Activated T-cell treated with anti-CD3 and anti-CD28 coated beads for 48 hours (primary cell): ENCODE measurements around the gene PPM1H.
A peak's percentile ranks its signal among the peaks of the same experiment; 100 is the strongest.
"Not testable (repeated sequence)": the region's sequence is repeated elsewhere in the genome, so short reads cannot be mapped to it uniquely, and the experiment has no call there.

Experiments used
- DNase-seq: peaks from one replicate; pipeline ENCODE4 v3.0.0-alpha.2; 2020; ENCODE audit warnings: low read depth

The PPM1H gene

DNA sequence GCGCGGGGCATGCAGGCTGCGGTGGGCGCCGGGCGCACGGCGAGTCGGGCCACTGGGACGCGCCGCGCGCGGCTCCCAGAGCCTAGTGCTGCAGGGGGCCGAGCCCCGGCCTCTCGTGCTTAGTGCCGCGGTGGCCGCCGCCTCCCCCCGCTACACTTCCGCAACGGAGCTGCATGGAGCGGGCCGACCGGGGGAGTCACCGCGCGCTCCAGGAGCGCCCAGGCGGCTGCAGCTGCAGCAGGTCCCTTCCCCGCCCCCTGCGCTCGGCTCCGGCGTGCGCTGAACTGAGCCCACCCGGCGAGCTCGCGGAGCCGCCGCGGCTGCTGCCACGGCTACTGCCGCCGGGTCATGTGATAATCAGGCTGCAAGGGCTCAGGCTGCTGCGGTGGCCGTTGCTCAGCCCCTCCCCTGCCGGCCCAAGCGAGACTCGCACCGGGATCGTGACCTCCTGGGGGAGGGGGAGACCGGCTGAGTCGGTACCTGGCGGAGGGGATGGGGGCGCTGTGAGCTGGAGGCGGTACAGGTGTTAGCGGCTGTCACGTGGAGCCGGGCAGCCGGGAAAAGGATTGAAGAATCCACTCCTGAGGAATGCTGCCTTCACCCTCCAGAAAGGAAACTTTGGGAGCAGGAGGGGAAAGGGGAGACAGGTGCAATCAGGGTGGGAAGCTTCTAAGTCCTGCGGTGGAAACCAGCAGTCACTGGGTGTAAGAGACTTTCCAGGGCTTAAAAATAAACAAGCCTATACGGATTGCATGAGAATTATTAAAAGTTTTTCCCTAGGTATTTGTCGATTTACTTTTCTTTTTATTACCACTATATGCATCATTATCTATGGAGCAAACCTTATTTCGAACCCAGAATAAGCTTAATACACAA, at the start of gene PPM1H:
PPM1H (minus strand) TSS at position 352 of the 876 bp plus-strand sequence. CDS start 414 bp downstream, outside the sequence.
- peak; percentile 13 for DNase-seq

GRCh38 chr12:62983594-62983993, 48.6 kb upstream of the PPM1H start:
- DNase-seq: no peak

DNA sequence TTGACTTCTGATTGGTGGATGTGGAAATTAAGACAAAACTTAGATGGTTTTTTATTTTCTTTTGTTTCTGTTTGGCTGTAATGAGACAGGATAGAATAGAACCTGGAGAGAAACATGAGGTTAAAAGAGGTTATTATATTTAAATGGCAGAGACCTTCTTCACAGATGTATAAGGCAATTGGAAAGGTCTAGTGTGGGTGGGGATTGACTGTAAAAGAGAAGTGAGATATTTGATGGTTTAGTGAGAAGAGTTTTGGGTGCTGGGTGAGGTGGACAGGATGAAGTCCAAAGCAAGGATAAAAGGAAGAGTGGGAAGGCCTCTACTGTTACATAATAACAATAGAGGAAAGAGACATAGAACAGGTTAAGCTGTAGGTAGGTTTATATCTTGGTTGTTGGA, 43.8 kb upstream of the PPM1H start:
- no peak for DNase-seq

DNA sequence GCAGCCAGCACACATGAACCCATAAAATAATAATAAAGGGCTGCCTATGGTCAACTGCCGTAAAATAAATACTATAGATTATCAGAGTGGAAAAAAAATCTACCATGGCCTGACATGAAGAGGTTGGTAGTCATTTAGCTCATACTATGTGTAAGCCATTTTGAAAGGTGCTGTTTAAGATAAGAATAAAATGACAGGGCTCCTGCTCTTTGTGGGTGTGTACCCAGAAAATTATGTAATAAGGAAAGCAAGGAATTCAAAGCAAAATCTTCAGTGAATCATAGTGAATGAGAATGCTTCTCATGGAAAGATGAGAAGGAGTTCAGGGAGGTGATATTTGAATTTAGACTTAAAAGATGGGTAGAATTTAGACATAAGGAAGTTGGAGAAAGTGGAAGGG, 42.9 kb upstream of the PPM1H start:
- no peak for DNase-seq

- no peak for DNase-seq
Measured at GRCh38 chr12:62977418-62977817, 42.5 kb upstream of the PPM1H start.

GRCh38 chr12:62976110-62976662, 41.2 kb upstream of the PPM1H start:
- no peak for DNase-seq

GRCh38 chr12:62971769-62972525, 37.0 kb upstream of the PPM1H start:
- DNase-seq: no peak

DNA sequence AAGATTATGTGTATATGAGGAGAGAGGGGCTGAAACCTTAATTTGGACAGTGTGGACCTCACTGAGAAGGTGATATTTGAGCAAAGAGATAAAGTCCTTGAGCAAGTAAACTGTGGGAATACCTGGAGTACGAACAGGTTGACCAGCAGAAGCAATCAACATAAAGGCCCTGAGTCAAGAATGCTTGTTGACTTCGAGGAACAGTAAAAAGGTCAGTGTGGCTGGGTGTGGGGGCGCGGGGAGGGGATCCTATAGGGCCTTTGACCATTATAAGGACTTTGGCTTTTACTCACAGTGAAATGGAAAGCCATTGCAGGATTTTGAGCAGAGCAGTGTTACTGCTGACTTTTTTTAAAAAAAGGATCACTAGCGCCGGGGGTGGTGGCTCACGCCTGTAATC, 34.7 kb upstream of the PPM1H start:
- no peak for DNase-seq

- no peak for DNase-seq
Measured at GRCh38 chr12:62967701-62968100, 32.8 kb upstream of the PPM1H start.

GRCh38 chr12:62966990-62967506, 32.1 kb upstream of the PPM1H start:
- no peak for DNase-seq

- DNase-seq: not testable (repeated sequence)
Measured at GRCh38 chr12:62966446-62966989, 31.6 kb upstream of the PPM1H start.

GRCh38 chr12:62965700-62966099, 30.8 kb upstream of the PPM1H start:
- not testable (repeated sequence) for DNase-seq

DNA sequence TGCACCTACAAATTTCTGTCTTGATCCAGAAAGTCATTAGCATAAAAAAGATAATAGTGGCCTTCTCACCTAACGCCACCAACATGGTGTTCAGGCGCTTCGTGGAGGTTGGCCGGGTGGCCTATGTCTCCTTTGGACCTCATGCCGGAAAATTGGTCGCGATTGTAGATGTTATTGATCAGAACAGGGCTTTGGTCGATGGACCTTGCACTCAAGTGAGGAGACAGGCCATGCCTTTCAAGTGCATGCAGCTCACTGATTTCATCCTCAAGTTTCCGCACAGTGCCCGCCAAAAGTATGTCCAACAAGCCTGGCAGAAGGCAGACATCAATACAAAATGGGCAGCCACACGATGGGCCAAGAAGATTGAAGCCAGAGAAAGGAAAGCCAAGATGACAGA, 30.3 kb upstream of the PPM1H start:
- not testable (repeated sequence) for DNase-seq

DNA sequence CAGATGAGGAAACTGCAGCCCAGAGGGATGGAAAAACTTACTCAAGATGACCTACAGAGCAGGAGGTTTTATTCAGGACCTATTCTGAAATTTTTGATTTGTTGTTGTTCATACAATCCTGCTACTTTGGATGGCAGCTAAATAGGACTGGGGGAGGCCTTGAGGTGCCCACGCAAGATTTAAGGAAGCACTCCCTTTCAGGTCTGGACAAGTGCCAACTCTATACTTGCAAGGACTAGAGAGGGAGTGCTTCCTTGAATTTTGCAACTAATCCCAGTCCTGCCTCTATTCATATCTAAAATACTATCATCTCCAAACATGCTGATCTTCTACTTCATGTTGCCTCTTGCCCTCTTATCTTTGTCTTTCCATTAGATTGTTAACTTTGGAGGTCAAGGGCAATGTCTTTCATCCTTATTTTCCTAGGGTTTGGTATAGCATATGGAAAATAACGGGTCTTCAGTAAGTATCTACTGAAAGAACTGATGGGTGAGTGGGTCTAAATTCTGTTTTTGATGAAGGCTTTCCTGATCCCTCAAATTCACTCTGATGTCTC, 28.6 kb upstream of the PPM1H start:
- DNase-seq: no peak

GRCh38 chr12:62960324-62960723, 25.4 kb upstream of the PPM1H start:
- DNase-seq: no peak

DNA sequence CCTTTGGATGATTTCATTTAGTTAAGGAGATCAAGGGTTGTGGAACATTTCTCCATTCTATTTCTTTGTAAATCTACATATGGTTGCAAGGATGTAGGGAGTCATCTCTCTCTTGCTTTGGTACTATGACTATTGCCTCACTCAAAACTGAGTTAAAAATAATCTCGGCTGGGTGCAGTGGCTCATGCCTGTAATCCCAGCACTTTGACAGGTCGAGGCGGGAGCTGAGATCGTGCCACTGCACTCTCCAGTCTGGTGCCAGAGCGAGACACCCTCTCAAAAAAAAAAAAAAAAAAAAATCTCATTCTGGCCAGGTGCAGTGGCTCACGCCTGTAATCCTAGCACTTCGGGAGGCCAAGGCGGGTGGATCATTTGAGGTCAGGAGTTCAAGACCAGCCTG, 24.8 kb upstream of the PPM1H start:
- DNase-seq: no peak

- DNase-seq: no peak
Measured at GRCh38 chr12:62957233-62957953, 22.4 kb upstream of the PPM1H start.

GRCh38 chr12:62955678-62956077, 20.7 kb upstream of the PPM1H start:
- no peak for DNase-seq

GRCh38 chr12:62950317-62950716, 15.4 kb upstream of the PPM1H start:
- DNase-seq: no peak

DNA sequence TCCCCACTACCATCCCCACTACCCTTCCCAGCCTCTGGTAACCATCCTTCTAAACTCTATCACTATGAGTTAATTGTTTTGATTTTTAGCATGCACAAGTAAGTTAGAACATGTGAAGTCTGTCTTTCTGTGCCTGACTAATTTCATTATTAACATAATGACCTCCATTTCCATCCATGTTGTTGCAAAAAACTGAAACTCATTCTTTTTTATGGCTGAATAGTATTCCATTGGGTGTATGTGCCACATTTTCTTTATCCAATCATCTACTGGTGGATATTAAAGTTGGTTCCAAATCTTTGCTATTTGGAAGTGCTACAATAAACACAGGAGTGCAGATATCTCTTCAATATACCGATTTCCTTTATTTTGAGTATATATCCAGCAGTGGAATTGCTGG, 13.2 kb upstream of the PPM1H start:
- no peak for DNase-seq

GRCh38 chr12:62947364-62947763, 12.4 kb upstream of the PPM1H start:
- DNase-seq: no peak
